HEK293 (cell line): ENCODE results near the gene EBLN1.

Experiments used
- GLI2 ChIP-seq: fragments of 450-650 bp; formaldehyde crosslinking; IDR thresholded peaks from 2 replicates; pipeline ENCODE4; 2017; ENCODE audit warnings: missing biosample characterization, missing genetic modification characterization, low read depth, borderline replicate concordance
- GLI4 ChIP-seq: fragments of 450-650 bp; formaldehyde crosslinking; IDR thresholded peaks from 2 replicates; pipeline ENCODE4 v1.5.1; 2016; ENCODE audit warnings: missing biosample characterization, missing genetic modification characterization
- YY1 ChIP-seq: fragments of 450-650 bp; formaldehyde crosslinking; IDR thresholded peaks from 2 replicates; pipeline ENCODE4 v1.5.1; 2018; ENCODE audit warnings: missing biosample characterization, missing genetic modification characterization
- YY2 ChIP-seq: fragments of 450-650 bp; formaldehyde crosslinking; IDR thresholded peaks from 2 replicates; pipeline ENCODE4 v1.5.1; 2016; ENCODE audit warnings: missing biosample characterization, missing genetic modification characterization
- ZFHX2 ChIP-seq: fragments of 450-650 bp; formaldehyde crosslinking; conservative IDR thresholded peaks from 2 replicates; pipeline ENCODE4 v1.5.1; 2016; ENCODE audit warnings: missing biosample characterization, missing genetic modification characterization
- ZIC2 ChIP-seq: fragments of 450-650 bp; formaldehyde crosslinking; IDR thresholded peaks from 2 replicates; pipeline ENCODE4 v1.5.1; 2016; ENCODE audit warnings: missing biosample characterization, missing genetic modification characterization
- ZNF133 ChIP-seq: fragments of 450-650 bp; formaldehyde crosslinking; IDR thresholded peaks from 2 replicates; pipeline ENCODE4 v1.5.1; 2016; ENCODE audit warnings: missing biosample characterization, missing genetic modification characterization
- ZNF155 ChIP-seq: fragments of 450-650 bp; formaldehyde crosslinking; IDR thresholded peaks from 2 replicates; pipeline ENCODE4 v1.5.1; 2016; ENCODE audit warnings: missing biosample characterization, missing genetic modification characterization
- ZNF16 ChIP-seq: fragments of 450-650 bp; formaldehyde crosslinking; IDR thresholded peaks from 2 replicates; pipeline ENCODE4 v1.5.1; 2016; ENCODE audit warnings: low read depth, missing biosample characterization, missing genetic modification characterization
- ZNF169 ChIP-seq: fragments of 450-650 bp; formaldehyde crosslinking; IDR thresholded peaks from 2 replicates; pipeline ENCODE4 v1.5.1; 2016; ENCODE audit warnings: missing biosample characterization, missing genetic modification characterization
- ZNF202 ChIP-seq: fragments of 450-650 bp; formaldehyde crosslinking; IDR thresholded peaks from 2 replicates; pipeline ENCODE4 v1.5.1; 2016; ENCODE audit warnings: missing biosample characterization, missing genetic modification characterization, borderline replicate concordance
- ZNF335 ChIP-seq: fragments of 450-650 bp; formaldehyde crosslinking; conservative IDR thresholded peaks from 2 replicates; pipeline ENCODE4 v1.5.1; 2016; ENCODE audit warnings: missing biosample characterization, missing genetic modification characterization
- ZNF350 ChIP-seq: fragments of 450-650 bp; formaldehyde crosslinking; IDR thresholded peaks from 2 replicates; pipeline ENCODE4 v1.5.0; 2017; ENCODE audit warnings: missing biosample characterization, mild to moderate bottlenecking, missing genetic modification characterization
- ZNF394 ChIP-seq: fragments of 450-650 bp; formaldehyde crosslinking; IDR thresholded peaks from 2 replicates; pipeline ENCODE4 v1.5.1; 2016; ENCODE audit warnings: missing biosample characterization, missing genetic modification characterization, mild to moderate bottlenecking, moderate library complexity, borderline replicate concordance
- ZNF404 ChIP-seq: fragments of 450-650 bp; formaldehyde crosslinking; IDR thresholded peaks from 2 replicates; pipeline ENCODE4 v1.5.1; 2017; ENCODE audit warnings: missing biosample characterization, missing genetic modification characterization
- ZNF529 ChIP-seq: fragments of 450-650 bp; formaldehyde crosslinking; IDR thresholded peaks from 2 replicates; pipeline ENCODE4 v1.5.1; 2017; ENCODE audit warnings: missing genetic modification characterization, missing biosample characterization; ENCODE audit not compliant: insufficient replicate concordance
- ZNF544 ChIP-seq: fragments of 450-650 bp; formaldehyde crosslinking; IDR thresholded peaks from 2 replicates; pipeline ENCODE4 v1.5.0; 2017; ENCODE audit warnings: missing biosample characterization, missing genetic modification characterization
- ZNF548 ChIP-seq: fragments of 450-650 bp; formaldehyde crosslinking; IDR thresholded peaks from 2 replicates; pipeline ENCODE4 v1.5.1; 2016; ENCODE audit warnings: missing biosample characterization, missing genetic modification characterization
- ZNF621 ChIP-seq: fragments of 450-650 bp; formaldehyde crosslinking; IDR thresholded peaks from 2 replicates; pipeline ENCODE4 v1.5.1; 2017; ENCODE audit warnings: missing biosample characterization, missing genetic modification characterization
- ZSCAN16 ChIP-seq: fragments of 450-650 bp; formaldehyde crosslinking; IDR thresholded peaks from 2 replicates; pipeline ENCODE4 v1.5.1; 2016; ENCODE audit warnings: missing biosample characterization, missing genetic modification characterization
- ZSCAN30 ChIP-seq: fragments of 450-650 bp; IDR thresholded peaks from 2 replicates; pipeline ENCODE4 v1.5.1; 2018; ENCODE audit warnings: missing biosample characterization, mild to moderate bottlenecking, missing genetic modification characterization, moderate library complexity
- TF ChIP-seq, protein P1 (sequence below): fragments of 450-650 bp; formaldehyde crosslinking; IDR thresholded peaks from 2 replicates; pipeline ENCODE4 v1.5.1; 2017; ENCODE audit warnings: missing biosample characterization, missing genetic modification characterization
- TF ChIP-seq, protein P2 (sequence below): fragments of 450-650 bp; formaldehyde crosslinking; IDR thresholded peaks from 2 replicates; pipeline ENCODE4 v1.5.1; 2016; ENCODE audit warnings: missing biosample characterization, missing genetic modification characterization
- TF ChIP-seq, protein P3 (sequence below): fragments of 450-650 bp; formaldehyde crosslinking; IDR thresholded peaks from 2 replicates; pipeline ENCODE4 v1.5.1; 2016; ENCODE audit warnings: missing biosample characterization, missing genetic modification characterization
- TF ChIP-seq, protein P4 (sequence below): fragments of 450-650 bp; formaldehyde crosslinking; IDR thresholded peaks from 2 replicates; pipeline ENCODE4 v1.5.1; 2016; ENCODE audit warnings: missing biosample characterization, missing genetic modification characterization
- TF ChIP-seq, protein P5 (sequence below): fragments of 450-650 bp; formaldehyde crosslinking; IDR thresholded peaks from 2 replicates; pipeline ENCODE4 v1.5.1; 2016; ENCODE audit warnings: missing biosample characterization, missing genetic modification characterization
- TF ChIP-seq, protein P6 (sequence below): fragments of 450-650 bp; formaldehyde crosslinking; IDR thresholded peaks from 2 replicates; pipeline ENCODE4 v1.5.1; 2016; ENCODE audit warnings: missing biosample characterization, missing genetic modification characterization
- TF ChIP-seq, protein P7 (sequence below): fragments of 450-650 bp; formaldehyde crosslinking; IDR thresholded peaks from 2 replicates; pipeline ENCODE4 v1.5.1; 2016; ENCODE audit warnings: missing biosample characterization, missing genetic modification characterization, low read depth

Gene EBLN1

DNA sequence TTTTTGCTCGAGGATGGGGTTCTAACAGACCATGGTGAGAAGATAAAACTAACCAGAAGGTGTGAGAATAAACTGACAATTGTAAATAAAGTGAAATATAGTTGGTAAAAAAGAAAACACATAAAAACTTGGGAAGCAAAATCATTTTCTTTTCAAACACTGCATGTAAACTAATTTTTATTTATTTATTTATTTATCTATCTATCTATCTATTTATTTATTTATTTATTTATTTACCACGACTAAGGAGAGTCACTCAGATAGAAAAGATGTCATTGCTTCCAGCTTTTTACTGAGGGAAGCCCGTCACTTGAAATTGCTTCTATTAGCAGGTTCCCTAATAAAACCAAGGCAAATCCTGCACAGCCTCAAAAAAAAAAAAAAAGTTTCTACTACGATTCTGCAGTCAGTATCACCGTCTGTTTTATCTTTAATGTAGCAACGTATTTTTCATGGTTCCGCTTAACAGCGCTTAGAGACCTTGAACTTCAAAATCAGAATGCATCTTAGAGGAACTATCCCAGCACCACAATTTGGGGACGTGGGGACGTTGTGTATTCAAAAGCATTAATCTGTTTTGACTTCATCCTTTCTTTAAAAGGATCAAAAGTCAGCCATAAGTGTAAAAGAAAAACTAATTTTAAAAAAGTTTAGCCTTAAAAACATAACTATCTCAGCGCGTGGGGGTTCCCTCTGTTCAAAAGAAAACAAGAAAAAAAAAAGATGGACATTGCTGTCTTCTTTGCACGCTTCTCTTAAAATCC lies 33.3 kb upstream of the EBLN1 start (continued):
- no peak for TF ChIP-seq ZIC2 (tag by site-specific recombination)
- no peak for TF ChIP-seq YY1 (tag by site-specific recombination)
- TF ChIP-seq ZNF529 (tag by site-specific recombination) = no peak
- no peak for TF ChIP-seq ZNF548
- TF ChIP-seq ZNF16 = no peak
- TF ChIP-seq, protein P1, sequence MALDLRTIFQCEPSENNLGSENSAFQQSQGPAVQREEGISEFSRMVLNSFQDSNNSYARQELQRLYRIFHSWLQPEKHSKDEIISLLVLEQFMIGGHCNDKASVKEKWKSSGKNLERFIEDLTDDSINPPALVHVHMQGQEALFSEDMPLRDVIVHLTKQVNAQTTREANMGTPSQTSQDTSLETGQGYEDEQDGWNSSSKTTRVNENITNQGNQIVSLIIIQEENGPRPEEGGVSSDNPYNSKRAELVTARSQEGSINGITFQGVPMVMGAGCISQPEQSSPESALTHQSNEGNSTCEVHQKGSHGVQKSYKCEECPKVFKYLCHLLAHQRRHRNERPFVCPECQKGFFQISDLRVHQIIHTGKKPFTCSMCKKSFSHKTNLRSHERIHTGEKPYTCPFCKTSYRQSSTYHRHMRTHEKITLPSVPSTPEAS (tag by site-specific recombination) = no peak
- TF ChIP-seq ZNF544 (tag by site-specific recombination) = no peak
- TF ChIP-seq ZNF621 (tag by site-specific recombination) = no peak
- TF ChIP-seq, protein P2, sequence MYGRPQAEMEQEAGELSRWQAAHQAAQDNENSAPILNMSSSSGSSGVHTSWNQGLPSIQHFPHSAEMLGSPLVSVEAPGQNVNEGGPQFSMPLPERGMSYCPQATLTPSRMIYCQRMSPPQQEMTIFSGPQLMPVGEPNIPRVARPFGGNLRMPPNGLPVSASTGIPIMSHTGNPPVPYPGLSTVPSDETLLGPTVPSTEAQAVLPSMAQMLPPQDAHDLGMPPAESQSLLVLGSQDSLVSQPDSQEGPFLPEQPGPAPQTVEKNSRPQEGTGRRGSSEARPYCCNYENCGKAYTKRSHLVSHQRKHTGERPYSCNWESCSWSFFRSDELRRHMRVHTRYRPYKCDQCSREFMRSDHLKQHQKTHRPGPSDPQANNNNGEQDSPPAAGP = no peak
- TF ChIP-seq, protein P3, sequence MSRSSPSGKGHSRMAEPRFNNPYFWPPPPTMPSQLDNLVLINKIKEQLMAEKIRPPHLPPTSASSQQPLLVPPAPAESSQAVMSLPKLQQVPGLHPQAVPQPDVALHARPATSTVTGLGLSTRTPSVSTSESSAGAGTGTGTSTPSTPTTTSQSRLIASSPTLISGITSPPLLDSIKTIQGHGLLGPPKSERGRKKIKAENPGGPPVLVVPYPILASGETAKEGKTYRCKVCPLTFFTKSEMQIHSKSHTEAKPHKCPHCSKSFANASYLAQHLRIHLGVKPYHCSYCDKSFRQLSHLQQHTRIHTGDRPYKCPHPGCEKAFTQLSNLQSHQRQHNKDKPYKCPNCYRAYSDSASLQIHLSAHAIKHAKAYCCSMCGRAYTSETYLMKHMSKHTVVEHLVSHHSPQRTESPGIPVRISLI = peak; percentile 16; the same call in 1 of the 2 replicates
- no peak for TF ChIP-seq ZFHX2 (tag by site-specific recombination)
- no peak for TF ChIP-seq ZNF155 (tag by site-specific recombination)
- TF ChIP-seq, protein P4, sequence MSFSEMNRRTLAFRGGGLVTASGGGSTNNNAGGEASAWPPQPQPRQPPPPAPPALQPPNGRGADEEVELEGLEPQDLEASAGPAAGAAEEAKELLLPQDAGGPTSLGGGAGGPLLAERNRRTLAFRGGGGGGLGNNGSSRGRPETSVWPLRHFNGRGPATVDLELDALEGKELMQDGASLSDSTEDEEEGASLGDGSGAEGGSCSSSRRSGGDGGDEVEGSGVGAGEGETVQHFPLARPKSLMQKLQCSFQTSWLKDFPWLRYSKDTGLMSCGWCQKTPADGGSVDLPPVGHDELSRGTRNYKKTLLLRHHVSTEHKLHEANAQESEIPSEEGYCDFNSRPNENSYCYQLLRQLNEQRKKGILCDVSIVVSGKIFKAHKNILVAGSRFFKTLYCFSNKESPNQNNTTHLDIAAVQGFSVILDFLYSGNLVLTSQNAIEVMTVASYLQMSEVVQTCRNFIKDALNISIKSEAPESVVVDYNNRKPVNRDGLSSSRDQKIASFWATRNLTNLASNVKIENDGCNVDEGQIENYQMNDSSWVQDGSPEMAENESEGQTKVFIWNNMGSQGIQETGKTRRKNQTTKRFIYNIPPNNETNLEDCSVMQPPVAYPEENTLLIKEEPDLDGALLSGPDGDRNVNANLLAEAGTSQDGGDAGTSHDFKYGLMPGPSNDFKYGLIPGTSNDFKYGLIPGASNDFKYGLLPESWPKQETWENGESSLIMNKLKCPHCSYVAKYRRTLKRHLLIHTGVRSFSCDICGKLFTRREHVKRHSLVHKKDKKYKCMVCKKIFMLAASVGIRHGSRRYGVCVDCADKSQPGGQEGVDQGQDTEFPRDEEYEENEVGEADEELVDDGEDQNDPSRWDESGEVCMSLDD (tag by site-specific recombination) = no peak
- TF ChIP-seq ZNF350 (tag by site-specific recombination) = no peak
- no peak for TF ChIP-seq GLI2 (tag by site-specific recombination)
- TF ChIP-seq ZSCAN30 = no peak
- TF ChIP-seq, protein P5, sequence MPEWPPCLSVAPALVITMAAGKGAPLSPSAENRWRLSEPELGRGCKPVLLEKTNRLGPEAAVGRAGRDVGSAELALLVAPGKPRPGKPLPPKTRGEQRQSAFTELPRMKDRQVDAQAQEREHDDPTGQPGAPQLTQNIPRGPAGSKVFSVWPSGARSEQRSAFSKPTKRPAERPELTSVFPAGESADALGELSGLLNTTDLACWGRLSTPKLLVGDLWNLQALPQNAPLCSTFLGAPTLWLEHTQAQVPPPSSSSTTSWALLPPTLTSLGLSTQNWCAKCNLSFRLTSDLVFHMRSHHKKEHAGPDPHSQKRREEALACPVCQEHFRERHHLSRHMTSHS = no peak
- TF ChIP-seq, protein P6, sequence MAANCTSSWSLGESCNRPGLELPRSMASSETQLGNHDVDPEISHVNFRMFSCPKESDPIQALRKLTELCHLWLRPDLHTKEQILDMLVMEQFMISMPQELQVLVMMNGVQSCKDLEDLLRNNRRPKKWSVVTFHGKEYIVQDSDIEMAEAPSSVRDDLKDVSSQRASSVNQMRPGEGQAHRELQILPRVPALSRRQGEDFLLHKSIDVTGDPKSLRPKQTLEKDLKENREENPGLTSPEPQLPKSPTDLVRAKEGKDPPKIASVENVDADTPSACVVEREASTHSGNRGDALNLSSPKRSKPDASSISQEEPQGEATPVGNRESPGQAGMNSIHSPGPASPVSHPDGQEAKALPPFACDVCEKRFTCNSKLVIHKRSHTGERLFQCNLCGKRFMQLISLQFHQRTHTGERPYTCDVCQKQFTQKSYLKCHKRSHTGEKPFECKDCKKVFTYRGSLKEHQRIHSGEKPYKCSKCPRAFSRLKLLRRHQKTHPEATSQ (tag by site-specific recombination) = no peak
- peak; percentile 75; the same call in 1 of the 2 replicates for TF ChIP-seq ZNF394 (tag by site-specific recombination)
- no peak for TF ChIP-seq ZNF169
- TF ChIP-seq ZNF404 (tag by site-specific recombination) = 0 out of 2 replicates have a peak, but pooled peaks have one; percentile 29
- no peak for TF ChIP-seq GLI4 (tag by site-specific recombination)
- TF ChIP-seq ZNF133 = no peak
- TF ChIP-seq ZSCAN16 = no peak
- TF ChIP-seq, protein P7, sequence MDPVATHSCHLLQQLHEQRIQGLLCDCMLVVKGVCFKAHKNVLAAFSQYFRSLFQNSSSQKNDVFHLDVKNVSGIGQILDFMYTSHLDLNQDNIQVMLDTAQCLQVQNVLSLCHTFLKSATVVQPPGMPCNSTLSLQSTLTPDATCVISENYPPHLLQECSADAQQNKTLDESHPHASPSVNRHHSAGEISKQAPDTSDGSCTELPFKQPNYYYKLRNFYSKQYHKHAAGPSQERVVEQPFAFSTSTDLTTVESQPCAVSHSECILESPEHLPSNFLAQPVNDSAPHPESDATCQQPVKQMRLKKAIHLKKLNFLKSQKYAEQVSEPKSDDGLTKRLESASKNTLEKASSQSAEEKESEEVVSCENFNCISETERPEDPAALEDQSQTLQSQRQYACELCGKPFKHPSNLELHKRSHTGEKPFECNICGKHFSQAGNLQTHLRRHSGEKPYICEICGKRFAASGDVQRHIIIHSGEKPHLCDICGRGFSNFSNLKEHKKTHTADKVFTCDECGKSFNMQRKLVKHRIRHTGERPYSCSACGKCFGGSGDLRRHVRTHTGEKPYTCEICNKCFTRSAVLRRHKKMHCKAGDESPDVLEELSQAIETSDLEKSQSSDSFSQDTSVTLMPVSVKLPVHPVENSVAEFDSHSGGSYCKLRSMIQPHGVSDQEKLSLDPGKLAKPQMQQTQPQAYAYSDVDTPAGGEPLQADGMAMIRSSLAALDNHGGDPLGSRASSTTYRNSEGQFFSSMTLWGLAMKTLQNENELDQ (tag by site-specific recombination) = no peak
- TF ChIP-seq ZNF202 (tag by site-specific recombination) = no peak
- TF ChIP-seq YY2 (tag by site-specific recombination) = no peak
- no peak for TF ChIP-seq ZNF335 (tag by site-specific recombination)
